ENCODE measurements around the gene RBM19.

Gene RBM19

DNA sequence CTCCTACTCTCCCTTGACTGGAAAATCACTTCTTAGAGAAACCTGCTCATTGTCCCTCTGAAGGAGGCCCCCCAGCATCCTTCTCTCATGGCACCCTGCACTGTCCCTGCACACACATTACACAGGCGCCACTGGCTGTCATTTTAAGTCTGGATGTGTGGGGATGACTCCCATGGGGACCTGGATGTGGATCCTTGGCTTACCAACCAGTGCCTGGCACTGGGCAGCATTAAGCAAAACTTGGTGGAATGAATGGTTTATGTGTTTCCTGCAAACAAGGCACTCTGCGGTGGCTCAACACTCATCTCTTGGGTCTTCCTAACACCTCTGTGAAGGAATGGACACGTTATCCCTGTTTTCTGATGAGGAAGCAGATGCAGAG, 162.4 kb downstream of the RBM19 start:
- no peak overlapping the region for H3K4me3 ChIP-seq (ENCODE audit: low read depth, low read length, poor library complexity, severe bottlenecking)
- no peak overlapping the region for H3K9ac ChIP-seq (ENCODE audit: low read length)
- no peaks in the 10 kb centered on the region for H4K20me1 ChIP-seq (ENCODE audit: insufficient read depth, low read length)
- TF ChIP-seq, protein P1, sequence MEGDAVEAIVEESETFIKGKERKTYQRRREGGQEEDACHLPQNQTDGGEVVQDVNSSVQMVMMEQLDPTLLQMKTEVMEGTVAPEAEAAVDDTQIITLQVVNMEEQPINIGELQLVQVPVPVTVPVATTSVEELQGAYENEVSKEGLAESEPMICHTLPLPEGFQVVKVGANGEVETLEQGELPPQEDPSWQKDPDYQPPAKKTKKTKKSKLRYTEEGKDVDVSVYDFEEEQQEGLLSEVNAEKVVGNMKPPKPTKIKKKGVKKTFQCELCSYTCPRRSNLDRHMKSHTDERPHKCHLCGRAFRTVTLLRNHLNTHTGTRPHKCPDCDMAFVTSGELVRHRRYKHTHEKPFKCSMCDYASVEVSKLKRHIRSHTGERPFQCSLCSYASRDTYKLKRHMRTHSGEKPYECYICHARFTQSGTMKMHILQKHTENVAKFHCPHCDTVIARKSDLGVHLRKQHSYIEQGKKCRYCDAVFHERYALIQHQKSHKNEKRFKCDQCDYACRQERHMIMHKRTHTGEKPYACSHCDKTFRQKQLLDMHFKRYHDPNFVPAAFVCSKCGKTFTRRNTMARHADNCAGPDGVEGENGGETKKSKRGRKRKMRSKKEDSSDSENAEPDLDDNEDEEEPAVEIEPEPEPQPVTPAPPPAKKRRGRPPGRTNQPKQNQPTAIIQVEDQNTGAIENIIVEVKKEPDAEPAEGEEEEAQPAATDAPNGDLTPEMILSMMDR (IDR thresholded peaks at IDR 0.05; ENCODE audit: low read length): no peak
- TF ChIP-seq EZH2 (IDR thresholded peaks at IDR 0.05; ENCODE audit: borderline replicate concordance, low read length): no peak
- no peaks in the 10 kb centered on the region; the same call in 1 of the 2 replicates for H3K27me3 ChIP-seq (ENCODE audit: insufficient read depth, low read length)
- no peak overlapping the region for H2AFZ ChIP-seq (ENCODE audit: low read length)
- no peak overlapping the region for H3K4me2 ChIP-seq (ENCODE audit: low read length)
- no peaks in the 10 kb centered on the region for H3K9me3 ChIP-seq (ENCODE audit: low read length)
- H3K4me1 ChIP-seq (ENCODE audit: insufficient read depth, low read length, severe bottlenecking): no peaks in the 10 kb centered on the region
- no peaks in the 10 kb centered on the region for H3F3A ChIP-seq (ENCODE audit: insufficient read depth, low read length)
- no peaks in the 10 kb centered on the region for H3K79me2 ChIP-seq (ENCODE audit: insufficient read depth, low read length)
- no peaks in the 10 kb centered on the region for H3K36me3 ChIP-seq (ENCODE audit: insufficient read depth, low read length)
- H3K27ac ChIP-seq (ENCODE audit: low read depth, low read length, poor library complexity, severe bottlenecking): no peak overlapping the region
- H3K9me2 ChIP-seq (ENCODE audit: low read depth, low read length): no peaks in the 10 kb centered on the region

GRCh38 chr12:113802966-113803758, 163.0 kb downstream of the RBM19 start:
- H3K36me3 ChIP-seq (ENCODE audit: insufficient read depth, low read length): no peaks in the 10 kb centered on the region
- H3K4me1 ChIP-seq (ENCODE audit: insufficient read depth, low read length, severe bottlenecking): no peaks in the 10 kb centered on the region
- no peaks in the 10 kb centered on the region; the same call in 1 of the 2 replicates for H3K27me3 ChIP-seq (ENCODE audit: insufficient read depth, low read length)
- no peaks in the 10 kb centered on the region for H3K9me2 ChIP-seq (ENCODE audit: low read depth, low read length)
- H3K79me2 ChIP-seq (ENCODE audit: insufficient read depth, low read length): no peaks in the 10 kb centered on the region
- H3K9ac ChIP-seq (ENCODE audit: low read length): no peak overlapping the region
- TF ChIP-seq EZH2 (IDR thresholded peaks at IDR 0.05; ENCODE audit: borderline replicate concordance, low read length): no peak
- TF ChIP-seq, protein P1 (IDR thresholded peaks at IDR 0.05; ENCODE audit: low read length): no peak
- no peaks in the 10 kb centered on the region for H3K9me3 ChIP-seq (ENCODE audit: low read length)
- no peak overlapping the region for H3K4me3 ChIP-seq (ENCODE audit: low read depth, low read length, poor library complexity, severe bottlenecking)
- H3K4me2 ChIP-seq (ENCODE audit: low read length): no peak overlapping the region
- H3K27ac ChIP-seq (ENCODE audit: low read depth, low read length, poor library complexity, severe bottlenecking): no peak overlapping the region
- H4K20me1 ChIP-seq (ENCODE audit: insufficient read depth, low read length): no peaks in the 10 kb centered on the region
- no peaks in the 10 kb centered on the region for H3F3A ChIP-seq (ENCODE audit: insufficient read depth, low read length)
- H2AFZ ChIP-seq (ENCODE audit: low read length): no peak overlapping the region

GRCh38 chr12:113802000-113802749, 163.9 kb downstream of the RBM19 start:
- Histone ChIP-seq H4K20me1 (ENCODE audit: insufficient read depth, low read length) (no peaks in the 10 kb centered on the region), H3K36me3 (ENCODE audit: insufficient read depth, low read length) (no peaks in the 10 kb centered on the region), H3K9me3 (ENCODE audit: low read length) (no peaks in the 10 kb centered on the region), H3K79me2 (ENCODE audit: insufficient read depth, low read length) (no peaks in the 10 kb centered on the region), H3F3A (ENCODE audit: insufficient read depth, low read length) (no peaks in the 10 kb centered on the region), H3K27ac (ENCODE audit: low read depth, low read length, poor library complexity, severe bottlenecking) (no peak overlapping the region), H3K4me3 (ENCODE audit: low read depth, low read length, poor library complexity, severe bottlenecking) (no peak overlapping the region), H2AFZ (ENCODE audit: low read length) (no peak overlapping the region), H3K9ac (ENCODE audit: low read length) (no peak overlapping the region), H3K27me3 (ENCODE audit: insufficient read depth, low read length) (no peaks in the 10 kb centered on the region; the same call in 1 of the 2 replicates), H3K4me2 (ENCODE audit: low read length) (no peak overlapping the region), H3K4me1 (ENCODE audit: insufficient read depth, low read length, severe bottlenecking) (peaks cover 5% of the 10 kb centered on the region), H3K9me2 (ENCODE audit: low read depth, low read length) (no peaks in the 10 kb centered on the region)
- TF ChIP-seq, protein P1 (IDR thresholded peaks at IDR 0.05; ENCODE audit: low read length): no peak
- no peak for TF ChIP-seq EZH2 (IDR thresholded peaks at IDR 0.05; ENCODE audit: borderline replicate concordance, low read length)
